ENCODE measurements around the gene DIAPH2. TPM values are rescaled to one million over a fixed set of nuclear protein-coding genes. Genes with fewer than 3 reads are reported as not detected.

The DIAPH2 gene
- total RNA-seq, 2 donors from 2014 or later: 21.5 to 51.8 TPM

GRCh38 chrX:97504431-97504830 lies 819.8 kb downstream of the DIAPH2 start:
- Mint-ChIP-seq H3K9me3 (peaks cover 2% of the 10 kb centered on the region), H3K27ac (no peak overlapping the region), H3K36me3 (ENCODE audit: low read depth) (peaks cover 2% of the 10 kb centered on the region), H3K4me1 (peaks cover 6% of the 10 kb centered on the region), H3K27me3 (ENCODE audit: insufficient read depth) (no peaks in the 10 kb centered on the region), H3K4me3 (no peak overlapping the region)
- TF ChIP-seq, protein P1, sequence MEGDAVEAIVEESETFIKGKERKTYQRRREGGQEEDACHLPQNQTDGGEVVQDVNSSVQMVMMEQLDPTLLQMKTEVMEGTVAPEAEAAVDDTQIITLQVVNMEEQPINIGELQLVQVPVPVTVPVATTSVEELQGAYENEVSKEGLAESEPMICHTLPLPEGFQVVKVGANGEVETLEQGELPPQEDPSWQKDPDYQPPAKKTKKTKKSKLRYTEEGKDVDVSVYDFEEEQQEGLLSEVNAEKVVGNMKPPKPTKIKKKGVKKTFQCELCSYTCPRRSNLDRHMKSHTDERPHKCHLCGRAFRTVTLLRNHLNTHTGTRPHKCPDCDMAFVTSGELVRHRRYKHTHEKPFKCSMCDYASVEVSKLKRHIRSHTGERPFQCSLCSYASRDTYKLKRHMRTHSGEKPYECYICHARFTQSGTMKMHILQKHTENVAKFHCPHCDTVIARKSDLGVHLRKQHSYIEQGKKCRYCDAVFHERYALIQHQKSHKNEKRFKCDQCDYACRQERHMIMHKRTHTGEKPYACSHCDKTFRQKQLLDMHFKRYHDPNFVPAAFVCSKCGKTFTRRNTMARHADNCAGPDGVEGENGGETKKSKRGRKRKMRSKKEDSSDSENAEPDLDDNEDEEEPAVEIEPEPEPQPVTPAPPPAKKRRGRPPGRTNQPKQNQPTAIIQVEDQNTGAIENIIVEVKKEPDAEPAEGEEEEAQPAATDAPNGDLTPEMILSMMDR (conservative IDR thresholded peaks at IDR 0.05): no peak
- no peak overlapping the region for H3K4me3 ChIP-seq (ENCODE audit: low read length)
- no peak for DNase-seq
- H3K36me3 ChIP-seq (ENCODE audit: control insufficient read depth, insufficient read depth, low read length): no peaks in the 10 kb centered on the region
- no peaks in the 10 kb centered on the region for H3K9me3 ChIP-seq (ENCODE audit: control insufficient read depth, low read length)
- H3K9ac ChIP-seq (ENCODE audit: extremely low read depth, low read length, poor library complexity, severe bottlenecking): no peak overlapping the region
- H3K4me1 ChIP-seq (ENCODE audit: control insufficient read depth, insufficient read depth, low read length): no peaks in the 10 kb centered on the region
- no peaks in the 10 kb centered on the region for H3K27me3 ChIP-seq (ENCODE audit: control insufficient read depth, insufficient read depth, low read length, poor library complexity, severe bottlenecking)
- H3K27ac ChIP-seq (ENCODE audit: low read depth, low read length): no peak overlapping the region

DNA sequence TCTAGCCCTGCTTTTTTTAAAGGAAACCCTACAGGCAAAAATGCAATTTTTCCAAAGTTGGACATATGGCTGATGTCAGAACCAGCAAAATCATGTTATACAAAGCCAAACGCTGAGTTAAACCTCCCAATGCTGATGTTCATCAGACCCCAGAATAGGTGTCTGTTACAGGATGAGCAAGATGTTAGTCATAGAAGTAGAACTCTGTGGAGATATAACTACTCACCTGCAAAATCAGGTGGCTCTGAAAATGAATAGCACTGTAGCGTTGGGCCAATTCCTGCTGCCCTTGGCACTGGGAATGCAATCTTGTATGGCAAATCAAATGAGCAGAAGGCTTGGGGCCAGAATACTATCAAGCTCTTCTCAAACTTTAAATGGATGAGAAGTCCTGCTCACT lies 833.1 kb downstream of the DIAPH2 start:
- Mint-ChIP-seq H3K4me1 (peaks cover 7% of the 10 kb centered on the region), H3K27me3 (ENCODE audit: insufficient read depth) (no peaks in the 10 kb centered on the region), H3K9me3 (peaks cover 6% of the 10 kb centered on the region), H3K36me3 (ENCODE audit: low read depth) (peaks cover 14% of the 10 kb centered on the region), H3K4me3 (no peak overlapping the region), H3K27ac (no peak overlapping the region)
- no peak for DNase-seq
- Histone ChIP-seq H3K4me3 (ENCODE audit: low read length) (no peak overlapping the region), H3K9ac (ENCODE audit: extremely low read depth, low read length, poor library complexity, severe bottlenecking) (no peak overlapping the region), H3K27me3 (ENCODE audit: control insufficient read depth, insufficient read depth, low read length, poor library complexity, severe bottlenecking) (no peaks in the 10 kb centered on the region), H3K27ac (ENCODE audit: low read depth, low read length) (no peak overlapping the region), H3K36me3 (ENCODE audit: control insufficient read depth, insufficient read depth, low read length) (no peaks in the 10 kb centered on the region), H3K4me1 (ENCODE audit: control insufficient read depth, insufficient read depth, low read length) (no peaks in the 10 kb centered on the region), H3K9me3 (ENCODE audit: control insufficient read depth, low read length) (no peaks in the 10 kb centered on the region)
- WGBS, 2 experiments (ENCODE audit: insufficient coverage in 1 of 2, insufficient read length in 1 of 2): 92% methylated on average over 2 of the region's 2 CpGs; no CpG with 5 or more reads in 1 of the 2 experiments
- TF ChIP-seq, protein P1 (conservative IDR thresholded peaks at IDR 0.05): no peak

DNA sequence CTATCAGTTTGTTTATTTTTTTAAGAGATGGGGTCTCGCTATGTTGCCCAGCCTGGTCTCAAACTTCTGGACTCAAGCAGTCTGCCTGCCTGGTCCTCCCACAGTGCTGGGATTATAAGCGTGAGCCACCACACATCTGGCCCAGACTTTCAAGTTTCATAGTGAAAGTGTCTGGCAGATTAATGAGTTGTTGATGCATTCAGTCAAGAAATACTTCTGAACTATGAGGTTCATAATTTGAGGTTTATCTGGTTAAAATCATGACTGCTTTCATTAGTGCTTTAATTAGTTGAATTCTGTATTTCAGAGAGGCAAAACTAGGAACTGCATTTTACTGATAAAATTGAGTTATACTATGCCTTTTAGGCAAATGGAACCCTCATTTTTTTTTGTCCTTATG lies 837.7 kb downstream of the DIAPH2 start:
- TF ChIP-seq, protein P1 (conservative IDR thresholded peaks at IDR 0.05): no peak
- Mint-ChIP-seq H3K4me3 (no peak overlapping the region), H3K9me3 (no peaks in the 10 kb centered on the region), H3K27ac (no peak overlapping the region), H3K27me3 (ENCODE audit: insufficient read depth) (no peaks in the 10 kb centered on the region), H3K4me1 (peaks cover 17% of the 10 kb centered on the region), H3K36me3 (ENCODE audit: low read depth) (peaks cover 15% of the 10 kb centered on the region)
- Histone ChIP-seq H3K27ac (ENCODE audit: low read depth, low read length) (no peak overlapping the region), H3K4me3 (ENCODE audit: low read length) (no peak overlapping the region), H3K36me3 (ENCODE audit: control insufficient read depth, insufficient read depth, low read length) (no peaks in the 10 kb centered on the region), H3K9ac (ENCODE audit: extremely low read depth, low read length, poor library complexity, severe bottlenecking) (no peak overlapping the region), H3K9me3 (ENCODE audit: control insufficient read depth, low read length) (no peaks in the 10 kb centered on the region), H3K4me1 (ENCODE audit: control insufficient read depth, insufficient read depth, low read length) (no peaks in the 10 kb centered on the region), H3K27me3 (ENCODE audit: control insufficient read depth, insufficient read depth, low read length, poor library complexity, severe bottlenecking) (no peaks in the 10 kb centered on the region)
- DNase-seq: no peak
- WGBS, 2 experiments (ENCODE audit: insufficient coverage in 1 of 2, insufficient read length in 1 of 2): 87 to 100% methylated on average over 1 to 2 of the region's 2 CpGs
